ENCODE data around the gene GSE1. TPM values are rescaled to one million over a fixed set of nuclear protein-coding genes. Genes with fewer than 3 reads are reported as not detected.

GSE1 gene
- total and polyA plus RNA-seq, 2 of the 13 experiments (the other 11 are each of a cell fraction or from before 2014, with no cell fraction given) = 16.1 to 31.2 TPM

DNA sequence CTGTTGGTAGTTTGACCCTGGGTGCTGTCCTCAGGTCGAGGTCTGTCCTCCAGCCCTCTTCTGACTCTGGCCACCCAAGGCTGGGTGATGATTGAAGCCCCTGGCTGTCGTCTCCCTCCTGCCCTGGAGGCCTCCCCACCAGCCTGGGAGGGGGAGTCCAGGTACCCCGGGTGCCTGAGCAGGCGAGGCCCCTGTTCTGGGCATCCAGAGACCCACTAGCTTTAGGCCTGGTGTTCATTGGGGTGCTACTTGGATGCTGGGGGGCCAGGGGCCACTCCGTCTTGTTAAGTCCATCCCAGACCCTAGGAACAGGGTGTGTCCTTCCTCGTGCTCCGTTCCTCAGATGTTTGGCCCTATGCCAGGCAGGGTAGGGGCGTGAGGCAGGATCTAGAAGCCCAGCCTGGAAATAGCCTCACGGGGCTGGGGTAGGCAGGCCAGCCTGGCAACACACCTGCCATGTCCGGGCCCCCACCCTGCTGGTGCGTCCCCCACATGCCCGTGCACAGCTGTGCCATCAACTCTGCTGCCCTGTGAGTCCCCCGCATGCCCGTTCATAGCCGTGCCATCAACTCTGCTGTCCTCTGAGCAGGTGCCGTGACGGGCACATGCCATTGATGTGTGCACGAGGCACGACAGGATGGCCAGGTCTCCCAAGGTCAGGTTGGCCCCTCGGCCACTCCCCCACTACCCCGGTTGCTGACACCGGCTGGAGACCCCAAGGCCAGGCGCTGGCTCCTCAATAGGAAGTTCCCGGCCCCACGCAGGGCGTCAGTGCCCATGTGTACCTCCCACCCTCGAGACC, 38.7 kb downstream of the GSE1 start (continued):
- TF ChIP-seq, protein P1, sequence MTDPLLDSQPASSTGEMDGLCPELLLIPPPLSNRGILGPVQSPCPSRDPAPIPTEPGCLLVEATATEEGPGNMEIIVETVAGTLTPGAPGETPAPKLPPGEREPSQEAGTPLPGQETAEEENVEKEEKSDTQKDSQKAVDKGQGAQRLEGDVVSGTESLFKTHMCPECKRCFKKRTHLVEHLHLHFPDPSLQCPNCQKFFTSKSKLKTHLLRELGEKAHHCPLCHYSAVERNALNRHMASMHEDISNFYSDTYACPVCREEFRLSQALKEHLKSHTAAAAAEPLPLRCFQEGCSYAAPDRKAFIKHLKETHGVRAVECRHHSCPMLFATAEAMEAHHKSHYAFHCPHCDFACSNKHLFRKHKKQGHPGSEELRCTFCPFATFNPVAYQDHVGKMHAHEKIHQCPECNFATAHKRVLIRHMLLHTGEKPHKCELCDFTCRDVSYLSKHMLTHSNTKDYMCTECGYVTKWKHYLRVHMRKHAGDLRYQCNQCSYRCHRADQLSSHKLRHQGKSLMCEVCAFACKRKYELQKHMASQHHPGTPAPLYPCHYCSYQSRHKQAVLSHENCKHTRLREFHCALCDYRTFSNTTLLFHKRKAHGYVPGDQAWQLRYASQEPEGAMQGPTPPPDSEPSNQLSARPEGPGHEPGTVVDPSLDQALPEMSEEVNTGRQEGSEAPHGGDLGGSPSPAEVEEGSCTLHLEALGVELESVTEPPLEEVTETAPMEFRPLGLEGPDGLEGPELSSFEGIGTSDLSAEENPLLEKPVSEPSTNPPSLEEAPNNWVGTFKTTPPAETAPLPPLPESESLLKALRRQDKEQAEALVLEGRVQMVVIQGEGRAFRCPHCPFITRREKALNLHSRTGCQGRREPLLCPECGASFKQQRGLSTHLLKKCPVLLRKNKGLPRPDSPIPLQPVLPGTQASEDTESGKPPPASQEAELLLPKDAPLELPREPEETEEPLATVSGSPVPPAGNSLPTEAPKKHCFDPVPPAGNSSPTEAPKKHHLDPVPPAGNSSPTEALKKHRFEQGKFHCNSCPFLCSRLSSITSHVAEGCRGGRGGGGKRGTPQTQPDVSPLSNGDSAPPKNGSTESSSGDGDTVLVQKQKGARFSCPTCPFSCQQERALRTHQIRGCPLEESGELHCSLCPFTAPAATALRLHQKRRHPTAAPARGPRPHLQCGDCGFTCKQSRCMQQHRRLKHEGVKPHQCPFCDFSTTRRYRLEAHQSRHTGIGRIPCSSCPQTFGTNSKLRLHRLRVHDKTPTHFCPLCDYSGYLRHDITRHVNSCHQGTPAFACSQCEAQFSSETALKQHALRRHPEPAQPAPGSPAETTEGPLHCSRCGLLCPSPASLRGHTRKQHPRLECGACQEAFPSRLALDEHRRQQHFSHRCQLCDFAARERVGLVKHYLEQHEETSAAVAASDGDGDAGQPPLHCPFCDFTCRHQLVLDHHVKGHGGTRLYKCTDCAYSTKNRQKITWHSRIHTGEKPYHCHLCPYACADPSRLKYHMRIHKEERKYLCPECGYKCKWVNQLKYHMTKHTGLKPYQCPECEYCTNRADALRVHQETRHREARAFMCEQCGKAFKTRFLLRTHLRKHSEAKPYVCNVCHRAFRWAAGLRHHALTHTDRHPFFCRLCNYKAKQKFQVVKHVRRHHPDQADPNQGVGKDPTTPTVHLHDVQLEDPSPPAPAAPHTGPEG (CRISPR knock-in tag; IDR thresholded peaks at IDR 0.05) = no peak
- no peak for TF ChIP-seq TEAD3 (CRISPR knock-in tag; optimal IDR thresholded peaks at IDR 0.05; ENCODE audit: borderline replicate concordance)
- no peak for TF ChIP-seq NFE2L1 (CRISPR knock-in tag; IDR thresholded peaks at IDR 0.05; ENCODE audit: borderline replicate concordance)
- no peak for TF ChIP-seq FOXJ3 (CRISPR knock-in tag; IDR thresholded peaks at IDR 0.05; ENCODE audit: borderline replicate concordance)
- no peak for TF ChIP-seq ZNF83 (CRISPR knock-in tag; IDR thresholded peaks at IDR 0.05; ENCODE audit: borderline replicate concordance)
- no peak for TF ChIP-seq XBP1 (CRISPR knock-in tag; IDR thresholded peaks at IDR 0.05)
- TF ChIP-seq, protein P2, sequence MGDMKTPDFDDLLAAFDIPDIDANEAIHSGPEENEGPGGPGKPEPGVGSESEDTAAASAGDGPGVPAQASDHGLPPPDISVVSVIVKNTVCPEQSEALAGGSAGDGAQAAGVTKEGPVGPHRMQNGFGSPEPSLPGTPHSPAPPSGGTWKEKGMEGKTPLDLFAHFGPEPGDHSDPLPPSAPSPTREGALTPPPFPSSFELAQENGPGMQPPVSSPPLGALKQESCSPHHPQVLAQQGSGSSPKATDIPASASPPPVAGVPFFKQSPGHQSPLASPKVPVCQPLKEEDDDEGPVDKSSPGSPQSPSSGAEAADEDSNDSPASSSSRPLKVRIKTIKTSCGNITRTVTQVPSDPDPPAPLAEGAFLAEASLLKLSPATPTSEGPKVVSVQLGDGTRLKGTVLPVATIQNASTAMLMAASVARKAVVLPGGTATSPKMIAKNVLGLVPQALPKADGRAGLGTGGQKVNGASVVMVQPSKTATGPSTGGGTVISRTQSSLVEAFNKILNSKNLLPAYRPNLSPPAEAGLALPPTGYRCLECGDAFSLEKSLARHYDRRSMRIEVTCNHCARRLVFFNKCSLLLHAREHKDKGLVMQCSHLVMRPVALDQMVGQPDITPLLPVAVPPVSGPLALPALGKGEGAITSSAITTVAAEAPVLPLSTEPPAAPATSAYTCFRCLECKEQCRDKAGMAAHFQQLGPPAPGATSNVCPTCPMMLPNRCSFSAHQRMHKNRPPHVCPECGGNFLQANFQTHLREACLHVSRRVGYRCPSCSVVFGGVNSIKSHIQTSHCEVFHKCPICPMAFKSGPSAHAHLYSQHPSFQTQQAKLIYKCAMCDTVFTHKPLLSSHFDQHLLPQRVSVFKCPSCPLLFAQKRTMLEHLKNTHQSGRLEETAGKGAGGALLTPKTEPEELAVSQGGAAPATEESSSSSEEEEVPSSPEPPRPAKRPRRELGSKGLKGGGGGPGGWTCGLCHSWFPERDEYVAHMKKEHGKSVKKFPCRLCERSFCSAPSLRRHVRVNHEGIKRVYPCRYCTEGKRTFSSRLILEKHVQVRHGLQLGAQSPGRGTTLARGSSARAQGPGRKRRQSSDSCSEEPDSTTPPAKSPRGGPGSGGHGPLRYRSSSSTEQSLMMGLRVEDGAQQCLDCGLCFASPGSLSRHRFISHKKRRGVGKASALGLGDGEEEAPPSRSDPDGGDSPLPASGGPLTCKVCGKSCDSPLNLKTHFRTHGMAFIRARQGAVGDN (CRISPR knock-in tag; IDR thresholded peaks at IDR 0.05) = peak; percentile 28; the same call in 1 of the 2 replicates
